Stimulated activated CD4-positive, alpha-beta T cell treated with anti-CD3 and anti-CD28 coated beads, Interleukin-2, amount 100 ng/mL, for 24 hours (primary cell): ENCODE results near the gene COMMD3.

Experiments used
- DNase-seq, 2 donors: peaks; one replicate each; pipeline ENCODE4 v3.0.0-alpha.2; 2020

COMMD3 gene

DNA sequence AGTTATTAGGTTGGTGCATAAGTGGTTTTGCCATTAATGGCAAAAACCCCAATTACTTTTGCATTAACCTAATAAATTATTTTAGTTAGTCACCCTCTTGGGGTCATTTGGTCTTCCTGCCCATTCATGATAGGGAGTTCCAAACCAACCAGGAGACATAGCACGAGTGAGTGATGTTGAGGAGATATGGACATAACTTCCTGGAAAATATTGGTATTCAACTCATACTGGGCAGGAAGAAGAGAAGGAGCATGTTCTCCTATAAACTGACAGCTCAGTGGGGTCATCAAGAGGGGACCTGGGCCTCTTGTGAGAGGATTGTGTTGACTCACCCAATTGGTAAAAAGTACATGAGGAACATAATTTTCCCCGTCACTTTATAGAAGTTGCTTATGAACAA lies 52.8 kb downstream of the COMMD3 start:
- no peak for DNase-seq

DNA sequence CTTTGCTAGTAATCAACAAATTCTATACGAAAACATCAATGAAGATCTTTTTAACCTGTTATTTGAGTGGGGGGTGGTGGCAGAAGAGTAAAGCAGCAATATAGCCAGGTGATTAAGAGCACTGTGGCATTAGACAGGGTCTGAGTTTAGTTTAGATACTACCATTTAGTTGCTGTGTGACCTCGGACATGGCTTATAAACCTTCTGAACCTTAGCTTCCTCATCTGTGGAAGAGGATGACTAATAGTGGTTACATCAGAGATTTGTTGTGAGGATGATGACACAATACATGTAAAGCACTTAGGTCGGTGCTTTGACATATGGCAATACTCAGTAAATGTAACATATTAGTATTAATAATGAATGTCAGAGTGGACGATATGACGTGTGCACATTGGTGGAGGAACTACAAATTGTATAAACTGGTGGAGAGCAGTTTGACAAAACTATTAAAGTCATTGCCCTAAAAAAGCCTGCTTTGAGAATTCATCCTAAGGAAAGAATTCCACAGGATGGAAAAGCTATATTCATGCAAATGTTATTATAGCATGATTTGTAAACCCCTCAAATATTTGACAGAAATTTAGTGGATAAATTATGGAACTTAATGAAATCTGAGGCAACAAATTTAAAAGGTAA lies 53.4 kb downstream of the COMMD3 start:
- no peak for DNase-seq
